Suprapubic skin (tissue), 4 donors: ENCODE data around the gene MIA2.

ENCODE experiments used
- CTCF ChIP-seq, 2 donors: fragments of 200-600 bp in 1 of 2; fragments of 450-650 bp in 1 of 2; sonication (generic) in 1 of 2; IDR thresholded peaks; one replicate each; pipeline ENCODE4 v1.5.1; 2016 to 2019; ENCODE audit warnings: antibody characterized with exemption in 2 of 2, mild to moderate bottlenecking in 1 of 2, moderate library complexity in 1 of 2
- EP300 ChIP-seq: sonication (generic); formaldehyde crosslinking; IDR thresholded peaks from one replicate; pipeline ENCODE4 v1.6.1; 2017; ENCODE audit warnings: antibody characterized with exemption
- POLR2A ChIP-seq, 2 donors: fragments of 450-650 bp; IDR thresholded peaks; one replicate each; pipeline ENCODE4 v1.6.1; 2017; ENCODE audit warnings: antibody characterized with exemption in 2 of 2, mild to moderate bottlenecking in 2 of 2, moderate library complexity in 2 of 2
- POLR2AphosphoS5 ChIP-seq, 3 donors: sonication (generic); formaldehyde crosslinking; IDR thresholded peaks; one replicate each; pipeline ENCODE4 v1.6.1; 2017; ENCODE audit warnings: antibody characterized with exemption in 3 of 3

DNA sequence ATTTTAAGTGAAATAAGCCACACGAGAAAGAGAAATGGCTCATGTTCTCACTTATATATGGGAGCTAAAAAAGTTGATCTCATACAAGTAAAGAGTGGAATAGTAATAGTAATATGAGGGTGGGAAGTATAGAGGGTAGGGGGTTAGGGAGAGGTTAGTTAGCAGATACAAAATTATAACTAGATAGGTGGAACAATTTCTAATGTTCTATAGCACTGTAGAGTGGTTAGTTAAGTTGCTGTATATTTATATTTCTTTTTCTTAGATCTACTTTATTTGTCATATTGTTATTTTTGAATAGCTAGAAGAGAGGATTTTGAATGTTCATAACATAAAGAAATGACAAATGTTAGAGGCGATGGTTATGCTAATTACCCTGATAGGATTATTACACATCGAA, 74.1 kb downstream of the MIA2 start:
- TF ChIP-seq CTCF (IDR thresholded peaks at IDR 0.05) (no peak), POLR2A (IDR thresholded peaks at IDR 0.05) (no peak), POLR2AphosphoS5 (IDR thresholded peaks at IDR 0.05) (no peak), EP300 (no peak)
